Naive thymus-derived CD4-positive, alpha-beta T cell (primary cell): Measurements from ENCODE around the gene SPECC1. TPM values are rescaled to one million over a fixed set of nuclear protein-coding genes. Genes with fewer than 3 reads are reported as not detected.
"Not testable (repeated sequence)": the region's sequence is repeated elsewhere in the genome, so short reads cannot be mapped to it uniquely, and the experiment has no call there.

Experiments used
- ATAC-seq: fragments of 150-1000 bp; cut with Tn5 transposase; 2 replicates; pipeline ENCODE4 v1.10.0; 2021; ENCODE audit warnings: mild to moderate bottlenecking, moderate library complexity
- CTCF ChIA-PET: fragments of 350-600 bp; sonication (Branson Sonifier 250); formaldehyde crosslinking; loops from one replicate; lab custom pipeline; 2021; ENCODE audit warnings: antibody characterized with exemption; lab: Charles Lee
- POLR2A ChIA-PET: fragments of 350-600 bp; sonication (Branson Sonifier 250); formaldehyde crosslinking; loops from one replicate; lab custom pipeline; 2021; ENCODE audit warnings: antibody characterized with exemption, inconsistent platforms; lab: Charles Lee
- DNase-seq, 9 donors: peaks; one replicate each; pipeline versions ENCODE4 v3.0.0 to v3.0.0-alpha.2; 2020 to 2022; ENCODE audit warnings: mixed read lengths in 1 of 9
- H3K27ac ChIP-seq: one replicate; pipeline ENCODE4 v1.7.0; 2013; ENCODE audit warnings: mild to moderate bottlenecking, low read depth, low read length, moderate library complexity
- H3K27me3 ChIP-seq, 2 donors: one replicate each; pipeline ENCODE4 v1.7.0; 2013; ENCODE audit warnings: low read length in 2 of 2, mild to moderate bottlenecking in 2 of 2, moderate library complexity in 2 of 2; ENCODE audit not compliant: control insufficient read depth in 2 of 2, insufficient read depth in 2 of 2
- H3K36me3 ChIP-seq, 3 experiments: 1 replicate in 2 of 3; 2 replicates in 1 of 3; pipeline ENCODE4 v1.7.0; 2013; ENCODE audit warnings: low read length in 3 of 3, mild to moderate bottlenecking in 3 of 3, moderate library complexity in 1 of 3; ENCODE audit not compliant: insufficient read depth in 3 of 3, control insufficient read depth in 2 of 3
- H3K4me1 ChIP-seq, 2 donors: one replicate each; pipeline ENCODE4 v1.7.0; 2013; ENCODE audit warnings: low read length in 2 of 2, mild to moderate bottlenecking in 2 of 2, moderate library complexity in 1 of 2; ENCODE audit not compliant: control insufficient read depth in 2 of 2, insufficient read depth in 2 of 2
- H3K4me3 ChIP-seq: 2 replicates; pipeline ENCODE4 v1.7.0; 2013; ENCODE audit warnings: mild to moderate bottlenecking, low read length
- H3K9me3 ChIP-seq, 3 experiments: 1 replicate in 2 of 3; 2 replicates in 1 of 3; pipeline ENCODE4 v1.7.0; 2013; ENCODE audit warnings: low read length in 3 of 3; ENCODE audit not compliant: control insufficient read depth in 2 of 3
- H3K27ac Mint-ChIP-seq, 9 donors: one replicate each; pipeline ENCODE4 v1.8.0; 2020 to 2022; ENCODE audit warnings: mixed read lengths in 9 of 9, mild to moderate bottlenecking in 8 of 9, moderate library complexity in 5 of 9, inconsistent platforms in 2 of 9
- H3K27me3 Mint-ChIP-seq, 5 donors: one replicate each; pipeline ENCODE4 v1.8.0; 2021 to 2022; ENCODE audit warnings: mixed read lengths in 5 of 5, mild to moderate bottlenecking in 1 of 5
- H3K36me3 Mint-ChIP-seq, 5 donors: one replicate each; pipeline ENCODE4 v1.8.0; 2020 to 2022; ENCODE audit warnings: mixed read lengths in 5 of 5, mild to moderate bottlenecking in 3 of 5, inconsistent platforms in 1 of 5
- H3K4me1 Mint-ChIP-seq, 7 donors: one replicate each; pipeline ENCODE4 v1.8.0; 2020 to 2022; ENCODE audit warnings: mixed read lengths in 7 of 7, mild to moderate bottlenecking in 3 of 7, inconsistent platforms in 1 of 7
- H3K4me3 Mint-ChIP-seq, 10 donors: one replicate each; pipeline ENCODE4 v1.8.0; 2020 to 2022; ENCODE audit warnings: mild to moderate bottlenecking in 10 of 10, mixed read lengths in 10 of 10, moderate library complexity in 6 of 10, inconsistent platforms in 2 of 10
- H3K9me3 Mint-ChIP-seq, 11 donors: one replicate each; pipeline ENCODE4 v1.8.0; 2020 to 2022; ENCODE audit warnings: mixed read lengths in 11 of 11, mild to moderate bottlenecking in 4 of 11, inconsistent platforms in 1 of 11, moderate library complexity in 1 of 11
- intact Hi-C, 2 donors: fragments of 100-400 bp; cut with micrococcal nuclease; formaldehyde crosslinking; loops; one replicate each; pipeline ENCODE4 v1.15.1; 2023
- polyA plus RNA-seq, 2 donors: library from polyadenylated mRNA; unstranded; fragments of 300-500 nt; fragmentation: Illumina TruSeq; gene quantifications; one replicate each; pipeline ENCODE4 v1.2.3, GENCODE V29; 2021
- total RNA-seq, 6 experiments: library from RNA in 5 of 6; stranded (reverse) in 5 of 6; gene quantifications; 1 replicate in 5 of 6; 2 replicates in 1 of 6; pipeline ENCODE4 v1.2.3 and lab custom pipeline; 2021 to 2026

SPECC1 gene
- total and polyA plus RNA-seq, 7 experiments from 2014 or later = 1.2 to 37.5 (median 4.7) TPM

- intact Hi-C loops = loop anchor here (1.0 to 2.0 kb wide), 3 partner anchors 87 to 329 kb away; no protein-coding TSS in a partner anchor
- H3K36me3 Mint-ChIP-seq, H3K4me3 Mint-ChIP-seq, DNase-seq, H3K27me3 Mint-ChIP-seq, H3K27ac ChIP-seq, H3K4me1 Mint-ChIP-seq, H3K27me3 ChIP-seq, H3K4me3 ChIP-seq, H3K27ac Mint-ChIP-seq, H3K4me1 ChIP-seq, H3K36me3 ChIP-seq, ATAC-seq, H3K9me3 Mint-ChIP-seq, H3K9me3 ChIP-seq: not testable (repeated sequence)
- ChIA-PET CTCF (interaction anchor here (0.6 to 2.3 kb wide), 7 partner anchors 42 to 235 kb away, joined by 3 to 24 read pairs (median 3); no protein-coding TSS in a partner anchor), POLR2A (interaction anchor here (1.0 kb wide), 1 partner anchor 94 kb away, joined by 5 read pairs; no protein-coding TSS in a partner anchor)
These were observed 312.2 kb downstream of the SPECC1 start for GRCh38 chr17:20321357-20321756.

GRCh38 chr17:20327739-20328138, 318.6 kb downstream of the SPECC1 start:
- H3K27me3 ChIP-seq, ATAC-seq, DNase-seq, H3K4me1 ChIP-seq, H3K4me3 ChIP-seq, H3K27me3 Mint-ChIP-seq, H3K27ac Mint-ChIP-seq, H3K36me3 ChIP-seq, H3K4me3 Mint-ChIP-seq, H3K9me3 ChIP-seq, H3K4me1 Mint-ChIP-seq, H3K36me3 Mint-ChIP-seq, intact Hi-C loops, POLR2A ChIA-PET, H3K27ac ChIP-seq, CTCF ChIA-PET, H3K9me3 Mint-ChIP-seq: not testable (repeated sequence)

DNA sequence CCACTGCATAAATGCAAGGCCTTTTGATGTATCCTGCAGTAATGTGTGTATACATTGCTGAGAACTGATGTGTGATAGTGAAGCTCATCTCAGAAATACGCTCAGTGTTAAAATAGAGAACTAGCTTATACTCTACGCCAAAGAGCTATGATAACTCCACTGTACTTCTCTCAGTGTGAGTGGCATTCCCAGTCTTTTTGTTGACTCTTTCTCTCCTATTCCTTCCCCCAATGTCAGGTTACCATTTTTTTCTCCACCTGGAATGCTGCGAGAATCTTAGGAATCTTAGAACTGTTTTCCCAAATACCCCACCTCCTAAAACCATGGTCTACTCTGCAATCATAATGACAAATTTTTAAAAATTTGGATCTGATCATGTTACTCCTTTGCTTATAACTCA, 342.2 kb downstream of the SPECC1 start:
- H3K4me1 Mint-ChIP-seq, H3K27me3 Mint-ChIP-seq, CTCF ChIA-PET, H3K27ac Mint-ChIP-seq, H3K4me3 ChIP-seq, H3K9me3 ChIP-seq, H3K36me3 ChIP-seq, H3K9me3 Mint-ChIP-seq, ATAC-seq, intact Hi-C loops, H3K36me3 Mint-ChIP-seq, H3K27ac ChIP-seq, H3K4me1 ChIP-seq, H3K4me3 Mint-ChIP-seq, H3K27me3 ChIP-seq, DNase-seq, POLR2A ChIA-PET: not testable (repeated sequence)

- H3K9me3 Mint-ChIP-seq, H3K27me3 ChIP-seq, H3K27ac ChIP-seq, intact Hi-C loops, H3K36me3 ChIP-seq, H3K4me3 ChIP-seq, ATAC-seq, H3K4me3 Mint-ChIP-seq, H3K4me1 Mint-ChIP-seq, H3K27ac Mint-ChIP-seq, H3K36me3 Mint-ChIP-seq, H3K9me3 ChIP-seq, CTCF ChIA-PET, POLR2A ChIA-PET, DNase-seq, H3K27me3 Mint-ChIP-seq, H3K4me1 ChIP-seq: not testable (repeated sequence)
These were observed 343.4 kb downstream of the SPECC1 start for GRCh38 chr17:20352567-20352966.

GRCh38 chr17:20363846-20364245, 354.7 kb downstream of the SPECC1 start:
- H3K9me3 Mint-ChIP-seq, H3K27ac Mint-ChIP-seq, CTCF ChIA-PET, DNase-seq, H3K36me3 Mint-ChIP-seq, H3K4me3 Mint-ChIP-seq, H3K4me3 ChIP-seq, intact Hi-C loops, H3K4me1 Mint-ChIP-seq, H3K27ac ChIP-seq, ATAC-seq, H3K4me1 ChIP-seq, H3K27me3 ChIP-seq, H3K27me3 Mint-ChIP-seq, H3K36me3 ChIP-seq, H3K9me3 ChIP-seq: not testable (repeated sequence)
- POLR2A ChIA-PET = interaction anchor here (0.6 kb wide), 1 partner anchor 913 kb away, joined by 4 read pairs; no protein-coding TSS in a partner anchor

Other genes with a start within 250 kb of the SPECC1 start
- gene ULK2, start 141.4 kb upstream of the SPECC1 start, total RNA-seq = 10 to 100 TPM; 10.9 to 21.2 (median 14.8) TPM
- 10 to 100 TPM in 1 of 2 donors, 1 to 10 TPM in 1; 7.3 to 14.3 TPM for gene ULK2, start 141.4 kb upstream of the SPECC1 start, polyA plus RNA-seq
- gene AKAP10, start 31.5 kb upstream of the SPECC1 start, total RNA-seq = 10 to 100 TPM; 40.5 to 69.0 (median 51.0) TPM
- gene AKAP10, start 31.5 kb upstream of the SPECC1 start, polyA plus RNA-seq = 10 to 100 TPM; 17.0 to 34.2 TPM